KMS-11 (cell line): Measurements from ENCODE around the gene ERMP1.

Experiments used
- H2AFZ ChIP-seq: fragments of 200-600 bp; sonication (generic); 2 replicates; pipeline ENCODE4 v1.6.1; 2016; ENCODE audit warnings: antibody characterized with exemption, mixed run types, low read depth
- H3K27ac ChIP-seq: fragments of 200-600 bp; sonication (generic); 2 replicates; pipeline ENCODE4 v1.6.1; 2016; ENCODE audit warnings: mild to moderate bottlenecking, mixed run types
- H3K27me3 ChIP-seq: fragments of 200-600 bp; sonication (generic); 2 replicates; pipeline ENCODE4 v1.6.1; 2017; ENCODE audit warnings: mild to moderate bottlenecking, low read depth, mixed run types, moderate library complexity; ENCODE audit not compliant: insufficient read depth
- H3K36me3 ChIP-seq: fragments of 200-600 bp; sonication (generic); 2 replicates; pipeline ENCODE4 v1.6.1; 2017; ENCODE audit warnings: mild to moderate bottlenecking, mixed run types; ENCODE audit not compliant: insufficient read depth
- H3K4me1 ChIP-seq: fragments of 200-600 bp; sonication (generic); 2 replicates; pipeline ENCODE4 v1.6.1; 2016; ENCODE audit warnings: mild to moderate bottlenecking, low read depth, mixed run types; ENCODE audit not compliant: poor library complexity, severe bottlenecking
- H3K4me2 ChIP-seq: fragments of 200-600 bp; sonication (generic); 2 replicates; pipeline ENCODE4 v1.7.0; 2016; ENCODE audit warnings: mild to moderate bottlenecking, mixed run types
- H3K4me3 ChIP-seq: fragments of 200-600 bp; sonication (generic); IDR thresholded peaks from 2 replicates; pipeline ENCODE4 v1.6.1; 2017; ENCODE audit warnings: low read depth, low read length, mixed read lengths; ENCODE audit not compliant: insufficient read depth
- H3K79me2 ChIP-seq: fragments of 200-600 bp; sonication (generic); 2 replicates; pipeline ENCODE4 v1.6.1; 2016; ENCODE audit warnings: low read depth, mixed run types; ENCODE audit not compliant: insufficient read depth
- H3K9ac ChIP-seq: fragments of 200-600 bp; sonication (generic); 2 replicates; pipeline ENCODE4 v1.6.1; 2016; ENCODE audit warnings: mild to moderate bottlenecking, mixed run types
- H4K20me1 ChIP-seq: fragments of 200-600 bp; sonication (generic); 2 replicates; pipeline ENCODE4 v1.6.1; 2016; ENCODE audit warnings: mild to moderate bottlenecking, mixed run types; ENCODE audit not compliant: insufficient read depth
- CTCF ChIP-seq: fragments of 200-600 bp; sonication (generic); conservative IDR thresholded peaks from 2 replicates; pipeline ENCODE4 v1.6.1; 2017; ENCODE audit warnings: low read depth, mild to moderate bottlenecking, antibody characterized with exemption, low read length, moderate library complexity, mixed read lengths

Gene ERMP1

GRCh38 chr9:5791870-5792269, 41.0 kb downstream of the ERMP1 start:
- Histone ChIP-seq H3K79me2 (0 out of 2 replicates have a peak, but pooled peaks cover 5% of the 10 kb centered on the region), H4K20me1 (no peaks in the 10 kb centered on the region), H3K27me3 (no peaks in the 10 kb centered on the region), H3K4me3 (no peak overlapping the region), H3K4me2 (no peak overlapping the region), H2AFZ (no peak overlapping the region), H3K27ac (no peak overlapping the region), H3K4me1 (peaks cover 10% of the 10 kb centered on the region), H3K9ac (no peak overlapping the region), H3K36me3 (peaks cover 5% of the 10 kb centered on the region; the same call in 1 of the 2 replicates)
- TF ChIP-seq CTCF = no peak

- H3K4me2 ChIP-seq = no peak overlapping the region
Measured at GRCh38 chr9:5790923-5791322, 42.0 kb downstream of the ERMP1 start.

GRCh38 chr9:5789489-5789888, 43.4 kb downstream of the ERMP1 start:
- 0 out of 2 replicates have a peak, but pooled peaks cover 5% of the 10 kb centered on the region for H3K79me2 ChIP-seq
- no peak overlapping the region for H2AFZ ChIP-seq
- TF ChIP-seq CTCF = no peak
- H3K4me3 ChIP-seq = no peak overlapping the region
- no peaks in the 10 kb centered on the region for H3K27me3 ChIP-seq
- H3K4me2 ChIP-seq = no peak overlapping the region
- peaks cover 10% of the 10 kb centered on the region for H3K4me1 ChIP-seq
- H3K9ac ChIP-seq = no peak overlapping the region
- H3K36me3 ChIP-seq = peaks cover 7% of the 10 kb centered on the region; the same call in 1 of the 2 replicates
- H4K20me1 ChIP-seq = no peaks in the 10 kb centered on the region
- no peak overlapping the region for H3K27ac ChIP-seq

More at GRCh38 chr9:5790923-5791322, 42.0 kb downstream of the ERMP1 start:
- Histone ChIP-seq H3K27me3 (no peaks in the 10 kb centered on the region), H3K79me2 (0 out of 2 replicates have a peak, but pooled peaks cover 5% of the 10 kb centered on the region), H3K4me3 (no peak overlapping the region), H3K9ac (no peak overlapping the region), H3K27ac (no peak overlapping the region), H2AFZ (no peak overlapping the region), H3K36me3 (peaks cover 7% of the 10 kb centered on the region; the same call in 1 of the 2 replicates), H4K20me1 (no peaks in the 10 kb centered on the region), H3K4me1 (peaks cover 10% of the 10 kb centered on the region)
- no peak for TF ChIP-seq CTCF

GRCh38 chr9:5787759-5788302, 45.1 kb downstream of the ERMP1 start:
- Histone ChIP-seq H3K4me1 (no peaks in the 10 kb centered on the region), H3K9ac (no peak overlapping the region), H3K79me2 (0 out of 2 replicates have a peak, but pooled peaks cover 5% of the 10 kb centered on the region), H3K36me3 (peaks cover 7% of the 10 kb centered on the region; the same call in 1 of the 2 replicates), H3K27me3 (no peaks in the 10 kb centered on the region), H3K4me2 (no peak overlapping the region), H4K20me1 (no peaks in the 10 kb centered on the region), H3K4me3 (no peak overlapping the region), H2AFZ (no peak overlapping the region), H3K27ac (no peak overlapping the region)
- TF ChIP-seq CTCF = no peak
